ENCODE data around the gene GNRH2. TPM values are rescaled to one million over a fixed set of nuclear protein-coding genes. Genes with fewer than 3 reads are reported as not detected.

GNRH2 gene
- total and polyA plus RNA-seq, 2 experiments from 2014 or later, result 27.0 to 131 TPM

- no peaks in the 10 kb centered on the region for H3K9me3 ChIP-seq (ENCODE audit: low read depth)
- H2AFZ ChIP-seq, result no peak overlapping the region
- H3K27ac ChIP-seq, result no peak overlapping the region
- H3K9me2 ChIP-seq (replicated peaks; ENCODE audit: insufficient read depth), result no peaks in the 10 kb centered on the region
- no peak for DNase-seq (ENCODE audit: low spot score)
- no peak overlapping the region for H3K4me2 ChIP-seq
- TF ChIP-seq EZH2 (IDR thresholded peaks at IDR 0.05; ENCODE audit: borderline replicate concordance) (no peak), EZH2phosphoT487 (IDR thresholded peaks at IDR 0.05; ENCODE audit: low read depth, severe bottlenecking, unreplicated experiment) (no peak)
- TF ChIP-seq, protein P1, sequence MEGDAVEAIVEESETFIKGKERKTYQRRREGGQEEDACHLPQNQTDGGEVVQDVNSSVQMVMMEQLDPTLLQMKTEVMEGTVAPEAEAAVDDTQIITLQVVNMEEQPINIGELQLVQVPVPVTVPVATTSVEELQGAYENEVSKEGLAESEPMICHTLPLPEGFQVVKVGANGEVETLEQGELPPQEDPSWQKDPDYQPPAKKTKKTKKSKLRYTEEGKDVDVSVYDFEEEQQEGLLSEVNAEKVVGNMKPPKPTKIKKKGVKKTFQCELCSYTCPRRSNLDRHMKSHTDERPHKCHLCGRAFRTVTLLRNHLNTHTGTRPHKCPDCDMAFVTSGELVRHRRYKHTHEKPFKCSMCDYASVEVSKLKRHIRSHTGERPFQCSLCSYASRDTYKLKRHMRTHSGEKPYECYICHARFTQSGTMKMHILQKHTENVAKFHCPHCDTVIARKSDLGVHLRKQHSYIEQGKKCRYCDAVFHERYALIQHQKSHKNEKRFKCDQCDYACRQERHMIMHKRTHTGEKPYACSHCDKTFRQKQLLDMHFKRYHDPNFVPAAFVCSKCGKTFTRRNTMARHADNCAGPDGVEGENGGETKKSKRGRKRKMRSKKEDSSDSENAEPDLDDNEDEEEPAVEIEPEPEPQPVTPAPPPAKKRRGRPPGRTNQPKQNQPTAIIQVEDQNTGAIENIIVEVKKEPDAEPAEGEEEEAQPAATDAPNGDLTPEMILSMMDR (IDR thresholded peaks at IDR 0.05; ENCODE audit: poor library complexity), result no peak
- no peaks in the 10 kb centered on the region for H4K20me1 ChIP-seq (ENCODE audit: insufficient read depth, poor library complexity, severe bottlenecking)
- H3K4me1 ChIP-seq (ENCODE audit: insufficient read depth), result peaks cover 7% of the 10 kb centered on the region
- H3K79me2 ChIP-seq, result no peaks in the 10 kb centered on the region
- WGBS (ENCODE audit: low lambda C conversion rate, missing lambda C conversion rate), result 93% methylated on average over 7 of the region's 7 CpGs
- no peaks in the 10 kb centered on the region for H3K36me3 ChIP-seq (replicated peaks; ENCODE audit: insufficient read depth, low read depth)
- H3K27me3 ChIP-seq, result peaks cover 33% of the 10 kb centered on the region
- no peak overlapping the region for H3K4me3 ChIP-seq
Observed at GRCh38 chr20:3084986-3085360, 41.6 kb downstream of the GNRH2 start.

DNA sequence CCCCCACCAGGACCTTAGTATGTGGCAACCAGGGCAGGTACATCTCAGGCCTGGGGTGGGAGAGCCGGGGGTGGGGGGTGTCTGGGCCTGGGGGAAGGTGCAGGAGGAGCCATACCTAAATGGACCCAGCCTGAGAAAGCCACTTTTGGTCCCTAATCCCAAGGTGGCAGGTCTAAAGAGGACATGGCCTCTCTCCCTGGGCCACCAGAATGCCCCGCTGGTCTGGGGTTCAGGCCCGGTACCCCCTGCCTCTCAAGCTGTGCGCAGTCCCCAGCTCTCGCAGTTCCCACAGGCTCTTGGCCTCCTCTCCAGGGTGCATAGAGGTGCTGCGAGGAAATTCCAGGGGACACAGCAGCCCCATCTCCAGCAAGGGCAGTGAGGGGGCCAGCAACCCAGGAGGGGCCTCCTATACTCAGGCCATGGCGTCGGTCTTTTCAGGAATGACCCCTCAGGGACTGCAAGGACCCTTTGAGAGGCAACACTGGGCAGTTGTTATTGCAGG lies 42.2 kb downstream of the GNRH2 start:
- Histone ChIP-seq H3K9me3 (ENCODE audit: low read depth) (no peaks in the 10 kb centered on the region), H3K79me2 (no peaks in the 10 kb centered on the region), H3K36me3 (replicated peaks; ENCODE audit: insufficient read depth, low read depth) (no peaks in the 10 kb centered on the region), H3K9me2 (replicated peaks; ENCODE audit: insufficient read depth) (no peaks in the 10 kb centered on the region), H4K20me1 (ENCODE audit: insufficient read depth, poor library complexity, severe bottlenecking) (no peaks in the 10 kb centered on the region), H3K4me2 (no peak overlapping the region), H3K27ac (no peak overlapping the region), H3K4me1 (ENCODE audit: insufficient read depth) (peaks cover 7% of the 10 kb centered on the region), H3K27me3 (peaks cover 38% of the 10 kb centered on the region), H2AFZ (no peak overlapping the region), H3K4me3 (no peak overlapping the region)
- TF ChIP-seq, protein P1 (IDR thresholded peaks at IDR 0.05; ENCODE audit: poor library complexity), result no peak
- DNase-seq (ENCODE audit: low spot score), result no peak
- 90% methylated on average over 8 of the region's 8 CpGs for WGBS (ENCODE audit: low lambda C conversion rate, missing lambda C conversion rate)

DNA sequence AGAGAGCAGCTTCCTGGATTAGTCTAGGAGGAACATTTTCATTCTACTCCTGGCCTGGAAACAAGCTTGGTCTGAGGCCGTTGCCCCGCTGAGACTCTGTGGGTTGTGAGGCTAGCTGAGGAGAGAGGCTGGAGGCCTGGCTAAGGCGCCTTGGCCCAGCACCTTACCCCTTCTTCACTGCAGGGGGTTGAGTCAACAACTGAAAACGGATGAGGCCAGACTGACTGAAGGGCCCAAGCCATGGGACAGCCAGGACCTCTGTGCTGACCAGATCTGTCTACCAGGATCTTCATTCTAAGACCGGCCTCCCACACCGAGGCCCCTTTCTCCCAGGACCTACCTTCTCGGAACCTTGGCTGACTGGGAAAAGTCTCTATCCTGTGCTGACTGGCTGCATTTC lies 44.6 kb downstream of the GNRH2 start:
- no peaks in the 10 kb centered on the region for H3K9me2 ChIP-seq (replicated peaks; ENCODE audit: insufficient read depth)
- TF ChIP-seq EZH2phosphoT487 (IDR thresholded peaks at IDR 0.05; ENCODE audit: low read depth, severe bottlenecking, unreplicated experiment) (no peak), EZH2 (IDR thresholded peaks at IDR 0.05; ENCODE audit: borderline replicate concordance) (no peak)
- H3K4me1 ChIP-seq (ENCODE audit: insufficient read depth), result peaks cover 1% of the 10 kb centered on the region
- no peak for DNase-seq (ENCODE audit: low spot score)
- H3K36me3 ChIP-seq (replicated peaks; ENCODE audit: insufficient read depth, low read depth), result no peaks in the 10 kb centered on the region
- H3K9me3 ChIP-seq (ENCODE audit: low read depth), result no peaks in the 10 kb centered on the region
- H3K79me2 ChIP-seq, result no peaks in the 10 kb centered on the region
- H4K20me1 ChIP-seq (ENCODE audit: insufficient read depth, poor library complexity, severe bottlenecking), result no peaks in the 10 kb centered on the region
- H3K4me2 ChIP-seq, result no peak overlapping the region
- H3K27ac ChIP-seq, result no peak overlapping the region
- WGBS (ENCODE audit: low lambda C conversion rate, missing lambda C conversion rate), result 83% methylated on average over 7 of the region's 7 CpGs
- no peak overlapping the region for H2AFZ ChIP-seq
- peaks cover 27% of the 10 kb centered on the region for H3K27me3 ChIP-seq
- H3K4me3 ChIP-seq, result no peak overlapping the region

- Histone ChIP-seq H3K9me2 (replicated peaks; ENCODE audit: insufficient read depth) (no peaks in the 10 kb centered on the region), H3K4me2 (no peak overlapping the region), H3K36me3 (replicated peaks; ENCODE audit: insufficient read depth, low read depth) (no peaks in the 10 kb centered on the region), H3K27me3 (peaks cover 13% of the 10 kb centered on the region), H3K79me2 (no peaks in the 10 kb centered on the region), H3K4me3 (no peak overlapping the region), H3K27ac (no peak overlapping the region), H4K20me1 (ENCODE audit: insufficient read depth, poor library complexity, severe bottlenecking) (no peaks in the 10 kb centered on the region), H3K4me1 (ENCODE audit: insufficient read depth) (no peaks in the 10 kb centered on the region), H3K9me3 (ENCODE audit: low read depth) (no peaks in the 10 kb centered on the region), H2AFZ (no peak overlapping the region)
- WGBS (ENCODE audit: low lambda C conversion rate, missing lambda C conversion rate), result 38% methylated on average over 1 of the region's 1 CpG
- DNase-seq (ENCODE audit: low spot score), result no peak
- no peak for TF ChIP-seq EZH2phosphoT487 (IDR thresholded peaks at IDR 0.05; ENCODE audit: low read depth, severe bottlenecking, unreplicated experiment)
- TF ChIP-seq EZH2 (IDR thresholded peaks at IDR 0.05; ENCODE audit: borderline replicate concordance), result no peak
- TF ChIP-seq, protein P1 (IDR thresholded peaks at IDR 0.05; ENCODE audit: poor library complexity), result no peak
Observed at GRCh38 chr20:3090565-3090964, 47.1 kb downstream of the GNRH2 start.
